MM.1S (cell line): ENCODE data around the gene USF3.

ENCODE experiments used
- DNase-seq: peaks from one replicate; pipeline ENCODE4 v3.0.0-alpha.2; 2015
- H2AFZ ChIP-seq: fragments of 300-600 bp; sonication (generic); 2 replicates; pipeline ENCODE4 v1.6.0; 2016; ENCODE audit warnings: antibody characterized with exemption, low read length
- H3F3A ChIP-seq: fragments of 300-600 bp; sonication (generic); 2 replicates; pipeline ENCODE4 v1.6.1; 2016; ENCODE audit warnings: mild to moderate bottlenecking, antibody characterized with exemption, low read length, moderate library complexity, mixed read lengths; ENCODE audit not compliant: insufficient read depth
- H3K27ac ChIP-seq: fragments of 300-600 bp; sonication (generic); 2 replicates; pipeline ENCODE4 v1.5.1; 2016; ENCODE audit warnings: mild to moderate bottlenecking, low read length
- H3K27me3 ChIP-seq: fragments of 300-600 bp; sonication (generic); replicated peaks from 2 replicates; pipeline ENCODE4 v1.6.0; 2016; ENCODE audit warnings: low read length; ENCODE audit not compliant: insufficient read depth
- H3K36me3 ChIP-seq: fragments of 300-600 bp; sonication (generic); replicated peaks from 2 replicates; pipeline ENCODE4 v1.6.1; 2016; ENCODE audit warnings: mild to moderate bottlenecking, low read length, mixed read lengths; ENCODE audit not compliant: insufficient read depth
- H3K4me1 ChIP-seq: fragments of 300-600 bp; sonication (generic); 2 replicates; pipeline ENCODE4 v1.6.1; 2016; ENCODE audit warnings: low read length, mixed read lengths
- H3K4me2 ChIP-seq: fragments of 300-600 bp; sonication (generic); 2 replicates; pipeline ENCODE4 v1.6.0; 2016; ENCODE audit warnings: low read depth, low read length
- H3K4me3 ChIP-seq: fragments of 300-600 bp; sonication (generic); 2 replicates; pipeline ENCODE4 v1.5.1; 2016; ENCODE audit warnings: low read length, mixed read lengths
- H3K79me2 ChIP-seq: fragments of 300-600 bp; sonication (generic); 2 replicates; pipeline ENCODE4 v1.6.1; 2016; ENCODE audit warnings: mixed run types, low read length, mixed read lengths
- H3K9ac ChIP-seq: fragments of 300-600 bp; sonication (generic); 2 replicates; pipeline ENCODE4 v1.6.1; 2016; ENCODE audit warnings: low read length, mixed read lengths
- H3K9me2 ChIP-seq: fragments of 300-600 bp; sonication (generic); replicated peaks from 2 replicates; pipeline ENCODE4 v1.6.1; 2016; ENCODE audit warnings: mild to moderate bottlenecking, low read length, mixed read lengths; ENCODE audit not compliant: insufficient read depth
- H3K9me3 ChIP-seq: fragments of 300-600 bp; sonication (generic); replicated peaks from 2 replicates; pipeline ENCODE4 v1.6.1; 2016; ENCODE audit warnings: mild to moderate bottlenecking, low read length, mixed read lengths; ENCODE audit not compliant: insufficient read depth
- H4K20me1 ChIP-seq: fragments of 300-600 bp; sonication (generic); 2 replicates; pipeline ENCODE4 v1.6.1; 2016; ENCODE audit warnings: mild to moderate bottlenecking, low read length, moderate library complexity, mixed read lengths; ENCODE audit not compliant: insufficient read depth
- EZH2 ChIP-seq: fragments of 300-600 bp; sonication (generic); optimal IDR thresholded peaks from 2 replicates; pipeline ENCODE3; 2017; ENCODE audit warnings: low read depth, mild to moderate bottlenecking, antibody characterized with exemption, low read length, mixed read lengths
- EZH2phosphoT487 ChIP-seq: fragments of 300-600 bp; sonication (generic); IDR thresholded peaks from 2 replicates; pipeline ENCODE4 v1.6.1; 2018; ENCODE audit warnings: antibody characterized with exemption, low read length
- TF ChIP-seq, protein P1 (sequence below): fragments of 300-600 bp; sonication (generic); IDR thresholded peaks from 2 replicates; pipeline ENCODE4 v1.5.1; 2016; ENCODE audit warnings: antibody characterized with exemption, low read length, mixed read lengths

USF3 gene

DNA sequence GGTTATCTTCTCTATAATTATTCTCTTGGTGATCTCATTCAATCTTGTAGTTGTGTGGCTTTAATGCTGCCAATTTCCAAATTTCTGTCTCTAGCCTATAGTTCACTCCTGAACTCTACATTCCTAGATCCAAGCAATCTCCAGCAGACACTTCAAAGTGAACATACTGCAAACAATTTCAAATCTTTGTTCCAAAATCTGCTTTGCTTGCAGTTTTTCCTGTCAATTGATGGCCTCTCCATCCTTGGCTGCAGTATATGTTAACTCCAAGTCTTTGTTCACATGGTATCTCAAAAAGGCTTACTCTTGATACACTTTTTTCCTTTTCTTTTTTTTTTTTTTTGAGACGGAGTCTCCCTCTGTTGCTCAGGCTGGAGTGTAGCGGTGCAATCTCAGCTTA lies 32.2 kb upstream of the USF3 start:
- no peak for DNase-seq
- H4K20me1 ChIP-seq, result peaks cover 45% of the 10 kb centered on the region
- H3K27ac ChIP-seq, result no peak overlapping the region
- H3F3A ChIP-seq, result no peaks in the 10 kb centered on the region
- no peaks in the 10 kb centered on the region for H3K27me3 ChIP-seq
- peaks cover under 1% of the 10 kb centered on the region; the same call in 1 of the 2 replicates for H3K36me3 ChIP-seq
- no peaks in the 10 kb centered on the region for H3K4me1 ChIP-seq
- no peak overlapping the region for H3K9ac ChIP-seq
- no peak overlapping the region for H3K4me3 ChIP-seq
- no peak for TF ChIP-seq EZH2
- TF ChIP-seq, protein P1, sequence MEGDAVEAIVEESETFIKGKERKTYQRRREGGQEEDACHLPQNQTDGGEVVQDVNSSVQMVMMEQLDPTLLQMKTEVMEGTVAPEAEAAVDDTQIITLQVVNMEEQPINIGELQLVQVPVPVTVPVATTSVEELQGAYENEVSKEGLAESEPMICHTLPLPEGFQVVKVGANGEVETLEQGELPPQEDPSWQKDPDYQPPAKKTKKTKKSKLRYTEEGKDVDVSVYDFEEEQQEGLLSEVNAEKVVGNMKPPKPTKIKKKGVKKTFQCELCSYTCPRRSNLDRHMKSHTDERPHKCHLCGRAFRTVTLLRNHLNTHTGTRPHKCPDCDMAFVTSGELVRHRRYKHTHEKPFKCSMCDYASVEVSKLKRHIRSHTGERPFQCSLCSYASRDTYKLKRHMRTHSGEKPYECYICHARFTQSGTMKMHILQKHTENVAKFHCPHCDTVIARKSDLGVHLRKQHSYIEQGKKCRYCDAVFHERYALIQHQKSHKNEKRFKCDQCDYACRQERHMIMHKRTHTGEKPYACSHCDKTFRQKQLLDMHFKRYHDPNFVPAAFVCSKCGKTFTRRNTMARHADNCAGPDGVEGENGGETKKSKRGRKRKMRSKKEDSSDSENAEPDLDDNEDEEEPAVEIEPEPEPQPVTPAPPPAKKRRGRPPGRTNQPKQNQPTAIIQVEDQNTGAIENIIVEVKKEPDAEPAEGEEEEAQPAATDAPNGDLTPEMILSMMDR, result no peak
- no peak for TF ChIP-seq EZH2phosphoT487
- H3K9me2 ChIP-seq, result no peaks in the 10 kb centered on the region
- H3K4me2 ChIP-seq, result no peak overlapping the region
- H3K79me2 ChIP-seq, result peaks cover 100% of the 10 kb centered on the region
- H3K9me3 ChIP-seq, result no peaks in the 10 kb centered on the region
- no peak overlapping the region for H2AFZ ChIP-seq

DNA sequence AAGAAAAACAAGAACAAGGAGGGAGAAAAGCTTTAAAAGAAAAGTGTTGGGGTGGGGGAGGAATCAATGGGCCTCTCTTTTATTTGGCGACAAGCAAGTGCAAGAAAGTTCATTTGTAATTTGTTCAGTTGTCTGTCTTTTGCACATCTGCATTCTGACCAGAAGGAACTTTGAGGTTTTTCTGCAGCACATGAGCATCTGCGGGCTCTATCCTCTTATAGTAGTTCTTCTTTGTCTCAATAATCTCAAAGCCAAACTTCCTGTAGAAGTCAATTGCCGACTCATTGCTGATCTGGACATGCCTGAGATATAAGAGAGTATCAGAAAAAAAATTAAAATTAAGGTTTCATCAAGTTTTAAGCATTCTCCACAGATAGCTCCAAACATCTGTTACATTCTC lies 25.2 kb upstream of the USF3 start:
- Histone ChIP-seq H3K79me2 (peaks cover 40% of the 10 kb centered on the region), H3K9ac (no peak overlapping the region), H3K4me2 (no peak overlapping the region), H3K27me3 (no peaks in the 10 kb centered on the region), H2AFZ (no peak overlapping the region), H4K20me1 (peaks cover 13% of the 10 kb centered on the region; the same call in 1 of the 2 replicates), H3K4me1 (no peaks in the 10 kb centered on the region), H3K9me2 (no peaks in the 10 kb centered on the region), H3K9me3 (no peaks in the 10 kb centered on the region), H3K36me3 (peaks cover 25% of the 10 kb centered on the region), H3K27ac (no peak overlapping the region), H3K4me3 (no peak overlapping the region), H3F3A (0 out of 2 replicates have a peak, but pooled peaks cover 5% of the 10 kb centered on the region)
- no peak for DNase-seq
- TF ChIP-seq EZH2phosphoT487 (no peak), EZH2 (no peak)
- TF ChIP-seq, protein P1, result no peak

DNA sequence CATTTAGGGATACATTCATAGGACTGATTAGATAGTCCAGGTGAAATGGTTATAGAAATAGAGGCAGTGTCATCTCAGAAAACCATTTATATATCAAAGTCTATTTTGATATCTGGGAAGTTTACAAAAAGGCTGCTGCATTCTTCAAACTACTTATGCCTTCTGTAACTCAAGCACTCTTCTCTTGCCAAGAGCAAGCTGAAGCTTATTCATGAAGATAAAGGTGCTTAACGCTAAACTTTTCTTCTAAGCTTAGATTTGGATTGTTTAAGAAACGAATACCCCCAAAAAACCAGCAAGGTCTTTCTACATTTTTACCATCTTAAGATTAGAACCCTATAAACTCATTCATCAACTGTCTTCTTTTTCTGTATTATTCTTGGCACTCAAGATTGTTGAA lies 23.3 kb upstream of the USF3 start:
- H3K4me3 ChIP-seq, result no peak overlapping the region
- DNase-seq, result no peak
- 0 out of 2 replicates have a peak, but pooled peaks cover 5% of the 10 kb centered on the region for H3F3A ChIP-seq
- H3K9me3 ChIP-seq, result no peaks in the 10 kb centered on the region
- H2AFZ ChIP-seq, result no peak overlapping the region
- no peak overlapping the region for H3K9ac ChIP-seq
- H3K9me2 ChIP-seq, result no peaks in the 10 kb centered on the region
- H3K36me3 ChIP-seq, result peaks cover 25% of the 10 kb centered on the region
- peaks cover 21% of the 10 kb centered on the region for H3K79me2 ChIP-seq
- no peaks in the 10 kb centered on the region for H3K27me3 ChIP-seq
- no peaks in the 10 kb centered on the region for H3K4me1 ChIP-seq
- peaks cover 10% of the 10 kb centered on the region; the same call in 1 of the 2 replicates for H4K20me1 ChIP-seq
- TF ChIP-seq EZH2, result no peak
- TF ChIP-seq EZH2phosphoT487, result no peak
- TF ChIP-seq, protein P1, result no peak
- no peak overlapping the region for H3K27ac ChIP-seq
- no peak overlapping the region for H3K4me2 ChIP-seq
